GM18499 (cell line): ENCODE results near the gene PFKL.
"Not testable (repeated sequence)": the region's sequence is repeated elsewhere in the genome, so short reads cannot be mapped to it uniquely, and the experiment has no call there.

ENCODE experiments used
- ATAC-seq: cut with Tn5 transposase; IDR thresholded peaks from one replicate; pipeline ENCODE4 v1.9.1; 2021; ENCODE audit warnings: moderate number of reproducible peaks; ENCODE audit not compliant: insufficient read depth, unreplicated experiment

The PFKL gene

GRCh38 chr21:44273046-44273445, 26.8 kb upstream of the PFKL start:
- no peak for ATAC-seq

DNA sequence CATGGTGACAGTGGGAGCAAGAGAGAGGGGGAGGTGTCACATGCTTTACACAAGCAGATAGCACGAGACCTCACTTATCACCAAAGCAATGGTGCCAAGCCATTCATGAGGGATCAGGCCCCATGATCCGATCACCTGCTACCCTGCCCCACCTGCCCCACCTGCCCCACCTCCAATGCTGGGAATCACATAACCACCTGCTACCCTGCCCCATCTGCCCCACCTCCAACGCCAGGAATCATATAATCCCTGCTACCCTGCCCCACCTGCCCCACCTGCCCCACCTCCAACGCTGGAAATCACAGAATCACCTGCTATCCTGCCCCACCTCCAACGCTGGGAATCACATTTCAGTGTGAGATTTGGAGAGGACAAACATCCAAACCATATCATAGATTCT, 24.8 kb upstream of the PFKL start:
- no peak for ATAC-seq

DNA sequence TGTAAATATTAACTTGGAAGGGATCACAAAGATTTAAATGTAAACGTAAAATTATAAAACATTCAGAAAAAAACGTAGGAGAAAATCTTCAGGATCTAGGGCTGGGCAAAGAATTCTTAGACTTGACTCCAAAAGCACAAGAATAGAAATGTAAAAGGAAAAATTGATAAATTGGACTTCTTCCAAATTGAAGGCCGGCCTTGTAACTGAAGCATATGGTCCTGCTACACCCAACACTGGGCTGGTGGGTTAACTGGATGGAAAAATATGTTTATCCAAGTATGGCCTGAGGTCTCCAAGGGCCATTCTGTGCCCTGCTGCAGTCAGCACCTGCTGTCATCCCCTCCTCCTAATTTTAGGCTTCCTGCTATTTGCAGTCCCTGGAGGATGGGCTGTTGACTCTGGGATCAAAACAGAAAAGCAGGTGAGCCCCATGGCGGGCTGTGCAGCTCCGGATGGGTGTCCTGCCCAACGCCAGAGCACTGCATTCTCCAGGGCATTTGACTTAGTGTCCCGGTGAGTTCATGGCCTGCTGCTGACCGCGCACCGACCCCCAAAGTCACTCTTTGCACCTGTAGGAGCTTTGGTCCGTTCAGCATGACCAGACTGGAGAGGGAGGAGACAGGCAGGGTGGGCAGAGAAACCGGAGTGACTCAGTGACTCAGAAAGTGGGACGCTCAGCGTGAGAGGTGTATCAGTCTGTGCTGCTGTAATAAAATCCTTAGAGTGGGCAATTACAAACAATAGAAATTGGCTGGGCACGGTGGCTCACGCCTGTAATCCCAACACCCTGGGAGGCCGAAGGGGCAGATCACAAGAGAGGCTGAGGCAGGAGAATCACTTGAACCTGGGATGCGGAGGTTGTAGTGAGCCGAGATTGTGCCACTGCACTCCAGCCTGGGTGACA, 20.2 kb upstream of the PFKL start:
- no peak for ATAC-seq

- no peak for ATAC-seq
Observed at GRCh38 chr21:44281801-44282200, 18.1 kb upstream of the PFKL start.

DNA sequence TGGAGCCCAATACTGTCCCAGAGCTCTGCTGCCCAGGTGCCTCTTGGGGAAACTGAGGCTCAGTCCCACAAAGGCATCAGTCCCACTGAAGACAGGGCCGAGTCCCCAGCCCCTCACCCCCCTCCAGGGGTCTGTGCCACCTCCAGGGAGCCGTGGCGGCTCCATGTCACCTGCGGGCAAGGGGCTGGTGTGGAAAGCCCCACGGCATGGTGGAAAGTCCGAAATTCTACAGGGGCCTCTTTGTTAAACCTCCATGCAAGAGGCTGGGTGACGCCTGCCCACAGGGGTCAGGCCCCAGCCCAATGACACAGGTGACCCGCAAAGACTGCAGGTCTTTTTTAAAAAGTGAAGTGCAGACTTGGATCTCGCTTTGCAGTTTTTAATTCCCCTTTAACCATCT, 17.5 kb upstream of the PFKL start:
- ATAC-seq: no peak

- ATAC-seq: not testable (repeated sequence)
Observed at GRCh38 chr21:44283211-44283785, 16.6 kb upstream of the PFKL start.

- no peak for ATAC-seq
Observed at GRCh38 chr21:44283948-44284347, 15.9 kb upstream of the PFKL start.

- ATAC-seq: no peak
Observed at GRCh38 chr21:44285138-44285992, 14.5 kb upstream of the PFKL start, which contains the start of gene AIRE. Gene AIRE (plus strand): TSS chr21:44285876. CDS start chr21:44286007, 131 bp downstream.

- ATAC-seq: no peak
Observed at GRCh38 chr21:44286086-44286715, 13.7 kb upstream of the PFKL start.

- ATAC-seq: no peak
Observed at GRCh38 chr21:44286716-44287632, 12.9 kb upstream of the PFKL start.

GRCh38 chr21:44288251-44289110, 11.4 kb upstream of the PFKL start:
- no peak for ATAC-seq

DNA sequence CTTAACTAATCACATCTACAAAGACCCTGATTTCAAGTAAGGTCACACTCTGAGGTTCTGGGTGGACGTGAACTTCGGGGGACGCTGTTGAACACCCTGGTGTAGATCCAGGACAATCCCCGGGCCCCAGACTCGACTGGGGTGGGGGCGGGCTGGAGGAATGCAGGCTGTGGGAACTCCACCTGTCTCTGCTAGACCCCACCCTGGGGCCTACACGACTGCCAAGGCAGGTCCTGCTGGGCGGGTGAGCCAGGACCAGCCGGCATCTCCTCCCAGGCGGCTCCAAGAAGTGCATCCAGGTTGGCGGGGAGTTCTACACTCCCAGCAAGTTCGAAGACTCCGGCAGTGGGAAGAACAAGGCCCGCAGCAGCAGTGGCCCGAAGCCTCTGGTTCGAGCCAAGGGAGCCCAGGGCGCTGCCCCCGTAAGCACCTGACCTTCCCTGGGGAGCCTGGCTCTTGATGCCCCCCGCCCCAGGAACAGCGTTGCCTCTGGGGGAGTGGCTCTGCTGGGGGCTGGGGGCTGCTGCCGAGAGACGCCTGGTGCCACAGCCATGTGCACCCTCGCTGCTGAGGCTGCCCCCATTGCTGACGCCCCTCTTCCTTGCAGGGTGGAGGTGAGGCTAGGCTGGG, 10.4 kb upstream of the PFKL start:
- no peak for ATAC-seq

DNA sequence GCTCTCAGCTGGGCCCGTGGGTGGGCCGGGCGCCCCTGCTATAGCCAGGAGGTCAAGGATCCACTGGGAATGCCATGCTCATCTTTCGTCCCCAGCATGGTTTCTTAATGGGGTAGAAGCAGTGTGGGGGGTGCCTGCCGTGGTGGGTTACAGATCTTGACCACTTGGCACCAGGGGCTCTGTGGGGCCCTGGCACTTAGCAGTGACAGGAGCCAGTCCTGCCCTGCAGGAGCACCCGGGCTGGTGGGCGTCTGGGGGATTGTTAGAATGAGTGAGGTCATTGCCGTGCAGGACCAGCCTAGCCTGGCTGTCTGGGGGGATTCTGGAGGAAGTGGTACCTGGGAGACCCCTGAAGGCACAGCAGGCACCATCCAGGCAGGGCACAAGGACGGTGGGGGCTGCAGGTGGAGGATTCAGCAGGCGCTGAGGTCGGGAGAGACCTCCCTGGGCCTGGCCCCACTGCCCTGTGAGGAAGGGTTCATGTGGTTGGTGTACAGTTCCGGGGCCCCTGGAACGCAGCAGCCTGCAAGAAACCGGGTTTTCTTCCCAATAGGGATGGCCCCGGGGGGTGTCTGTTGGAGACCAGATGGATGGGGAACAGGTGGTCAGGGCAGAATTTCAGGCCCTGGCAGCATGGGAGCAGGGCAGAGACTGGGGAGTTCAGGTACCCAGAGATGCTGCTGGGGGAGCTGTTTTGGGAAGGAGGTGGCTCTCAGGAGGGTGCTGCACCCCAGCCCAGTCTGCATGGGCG, 9.4 kb upstream of the PFKL start:
- no peak for ATAC-seq

GRCh38 chr21:44291078-44291935, 8.5 kb upstream of the PFKL start:
- ATAC-seq: no peak

- no peak for ATAC-seq
Observed at GRCh38 chr21:44291936-44292811, 7.7 kb upstream of the PFKL start.
